CD4-positive, alpha-beta T cell treated with Interferon gamma for 1 hour (primary cell): ENCODE data around the gene NCAM2.

ENCODE experiments used
- DNase-seq: peaks from one replicate; pipeline ENCODE4 v3.0.0-alpha.2; 2020

NCAM2 gene

GRCh38 chr21:21179619-21180298 lies 181.6 kb downstream of the NCAM2 start:
- DNase-seq: no peak

- DNase-seq: no peak
Measured at GRCh38 chr21:21182401-21183010, 184.3 kb downstream of the NCAM2 start.

GRCh38 chr21:21183092-21183491 lies 184.9 kb downstream of the NCAM2 start:
- DNase-seq: no peak

GRCh38 chr21:21184771-21185528 lies 186.7 kb downstream of the NCAM2 start:
- DNase-seq: no peak

- DNase-seq: no peak
Measured at GRCh38 chr21:21187579-21187978, 189.4 kb downstream of the NCAM2 start.

- no peak for DNase-seq
Measured at GRCh38 chr21:21188513-21189195, 190.4 kb downstream of the NCAM2 start.

GRCh38 chr21:21195417-21195943 lies 197.3 kb downstream of the NCAM2 start:
- no peak for DNase-seq

- DNase-seq: no peak
Measured at GRCh38 chr21:21196087-21196486, 197.9 kb downstream of the NCAM2 start.

- DNase-seq: no peak
Measured at GRCh38 chr21:21196848-21197247, 198.6 kb downstream of the NCAM2 start.

GRCh38 chr21:21199342-21200102 lies 201.3 kb downstream of the NCAM2 start:
- DNase-seq: no peak

- DNase-seq: peak; percentile 16
Measured at GRCh38 chr21:21200103-21200938, 202.1 kb downstream of the NCAM2 start.

GRCh38 chr21:21200939-21201615 lies 202.9 kb downstream of the NCAM2 start:
- DNase-seq: no peak

GRCh38 chr21:21203822-21204339 lies 205.7 kb downstream of the NCAM2 start:
- DNase-seq: no peak

GRCh38 chr21:21204366-21204996 lies 206.3 kb downstream of the NCAM2 start:
- no peak for DNase-seq

- no peak for DNase-seq
Measured at GRCh38 chr21:21205604-21206003, 207.4 kb downstream of the NCAM2 start.

GRCh38 chr21:21210552-21210951 lies 212.3 kb downstream of the NCAM2 start:
- DNase-seq: no peak

GRCh38 chr21:21213297-21213696 lies 215.1 kb downstream of the NCAM2 start:
- no peak for DNase-seq

- no peak for DNase-seq
Measured at GRCh38 chr21:21216047-21216446, 217.8 kb downstream of the NCAM2 start.

- DNase-seq: no peak
Measured at GRCh38 chr21:21226472-21226871, 228.3 kb downstream of the NCAM2 start.

- DNase-seq: no peak
Measured at GRCh38 chr21:21230672-21231071, 232.5 kb downstream of the NCAM2 start.
